Mesodermal cell (in vitro differentiated cells): ENCODE results near the gene AGBL4.

Experiments
- H3K27ac ChIP-seq: 2 replicates; pipeline ENCODE4 v1.7.0; 2013; ENCODE audit warnings: mild to moderate bottlenecking, low read depth, low read length, moderate library complexity; ENCODE audit not compliant: severe bottlenecking
- H3K36me3 ChIP-seq: 2 replicates; pipeline ENCODE4 v1.7.1; 2013; ENCODE audit warnings: mild to moderate bottlenecking, low read length, moderate library complexity; ENCODE audit not compliant: control insufficient read depth, insufficient read depth
- H3K4me1 ChIP-seq: one replicate; pipeline ENCODE4 v1.7.1; 2013; ENCODE audit warnings: mild to moderate bottlenecking, low read length; ENCODE audit not compliant: insufficient read depth, control insufficient read depth, poor library complexity, severe bottlenecking
- H3K4me3 ChIP-seq: 2 replicates; pipeline ENCODE4 v1.7.0; 2013; ENCODE audit warnings: low read length, control low read depth, mild to moderate bottlenecking; ENCODE audit not compliant: insufficient read depth, poor library complexity, severe bottlenecking; ENCODE audit errors: extremely low read depth
- H3K9me3 ChIP-seq: 2 replicates; pipeline ENCODE4 v1.7.1; 2013; ENCODE audit warnings: mild to moderate bottlenecking, low read length, moderate library complexity; ENCODE audit not compliant: control insufficient read depth
- WGBS, 2 experiments: methylation state at CpG; one replicate each; pipeline ENCODE4 v1.1.5; 2013; ENCODE audit warnings: missing lambda C conversion rate in 2 of 2; ENCODE audit not compliant: insufficient coverage in 2 of 2; 5-methylcytosine and 5-hydroxymethylcytosine counted together

AGBL4 gene

DNA sequence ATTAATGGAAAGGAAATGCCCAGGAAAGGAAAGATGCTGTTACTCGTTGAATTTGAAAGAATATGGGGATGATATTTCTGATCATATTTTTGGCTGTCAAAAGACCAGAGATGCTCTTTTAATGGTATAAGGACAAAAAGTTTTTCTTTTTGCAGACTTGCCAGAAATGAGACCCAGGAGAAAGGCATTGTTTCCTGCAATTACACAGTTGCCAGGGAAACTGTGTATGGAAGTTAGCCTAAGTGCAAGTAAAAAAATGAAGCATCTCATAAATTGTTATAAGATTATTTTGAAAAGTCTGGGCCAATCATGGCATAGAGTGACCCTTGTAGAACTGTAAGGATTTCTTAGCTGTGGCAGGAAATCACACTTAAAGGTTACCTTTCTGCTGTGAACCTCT, 1091.4 kb downstream of the AGBL4 start:
- no peak overlapping the region for H3K27ac ChIP-seq
- H3K9me3 ChIP-seq = no peaks in the 10 kb centered on the region
- no peak overlapping the region for H3K4me3 ChIP-seq
- 86 to 93% methylated on average over 1 of the region's 1 CpG for WGBS, 2 experiments
- peaks cover 12% of the 10 kb centered on the region for H3K4me1 ChIP-seq
- H3K36me3 ChIP-seq = no peaks in the 10 kb centered on the region

DNA sequence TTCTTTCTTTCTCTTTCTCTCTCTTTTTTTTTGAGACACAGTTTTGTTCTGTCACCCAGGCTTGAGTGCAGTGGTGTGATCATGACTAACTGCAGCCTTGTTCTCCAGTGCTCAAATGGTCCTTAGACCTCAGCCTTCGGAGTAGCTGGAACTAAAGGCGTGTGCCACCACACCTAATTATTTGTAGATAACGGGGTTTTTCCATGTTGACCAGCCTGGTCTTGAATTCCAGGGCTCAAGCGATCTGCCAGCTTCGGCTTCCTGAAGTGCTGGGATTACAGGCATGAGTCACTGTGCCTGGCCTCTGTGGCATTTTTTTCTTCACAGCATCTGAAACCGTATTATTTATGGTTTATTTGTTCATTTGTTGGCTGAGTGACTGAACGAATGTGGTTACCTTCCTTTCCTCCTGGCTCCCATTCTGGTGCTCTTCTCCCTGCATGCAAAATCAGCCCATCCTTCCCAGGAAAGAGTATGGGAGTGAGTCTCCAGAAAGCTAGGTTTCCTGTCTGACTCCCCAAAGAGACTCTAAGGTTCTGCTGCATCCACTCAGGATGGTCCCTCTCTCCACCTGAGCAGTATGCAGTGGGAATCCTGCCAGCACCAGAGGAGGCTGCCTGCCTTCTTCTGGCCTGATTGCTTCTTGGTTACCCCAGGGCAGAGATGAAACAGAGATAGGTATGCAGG, 1092.1 kb downstream of the AGBL4 start:
- 80 to 84% methylated on average over 4 to 5 of the region's 7 CpGs for WGBS, 2 experiments
- no peaks in the 10 kb centered on the region for H3K9me3 ChIP-seq
- no peak overlapping the region for H3K27ac ChIP-seq
- peaks cover 12% of the 10 kb centered on the region for H3K4me1 ChIP-seq
- H3K36me3 ChIP-seq = no peaks in the 10 kb centered on the region
- H3K4me3 ChIP-seq = no peak overlapping the region

DNA sequence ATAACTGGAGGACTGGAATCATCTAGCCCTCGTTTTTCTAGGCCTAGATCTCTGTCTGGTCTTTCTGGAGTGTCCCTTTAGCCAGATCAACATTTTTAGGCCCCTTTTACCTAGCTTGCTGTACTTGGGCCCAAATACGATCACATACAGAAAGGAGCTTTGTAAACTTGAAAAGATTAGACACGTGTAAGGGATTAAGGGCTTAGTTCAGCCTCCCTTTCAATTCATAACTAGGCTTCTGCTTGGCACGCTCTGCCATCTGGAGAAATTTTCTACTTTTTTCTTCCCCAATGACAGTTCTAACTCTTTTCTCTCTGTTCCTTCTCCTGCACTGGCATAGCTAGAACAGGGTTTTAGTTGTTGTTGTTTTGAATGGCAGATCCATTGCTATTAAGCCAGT, 1093.7 kb downstream of the AGBL4 start:
- Histone ChIP-seq H3K36me3 (no peaks in the 10 kb centered on the region), H3K4me1 (peaks cover 12% of the 10 kb centered on the region), H3K9me3 (no peaks in the 10 kb centered on the region), H3K27ac (no peak overlapping the region), H3K4me3 (no peak overlapping the region)
- WGBS, 2 experiments = 65 to 87% methylated on average over 2 to 3 of the region's 4 CpGs

DNA sequence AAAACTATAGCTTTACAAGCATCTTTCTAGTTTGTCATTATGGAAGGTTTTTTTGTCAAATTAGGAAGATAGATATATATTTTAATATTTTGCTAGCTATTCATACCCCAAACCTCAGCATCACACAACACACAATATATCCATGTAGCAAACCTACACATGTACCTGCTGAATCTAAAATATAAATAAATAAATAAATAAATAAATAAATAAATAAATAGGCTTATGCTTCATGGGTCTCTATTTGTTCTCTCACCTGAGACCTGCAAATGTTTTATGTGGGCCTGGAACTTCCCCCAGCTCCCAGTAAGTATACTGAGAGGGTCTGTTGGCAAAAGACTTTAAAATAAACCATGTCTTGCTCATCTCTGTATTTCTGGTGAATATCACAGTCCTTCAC, 1099.7 kb downstream of the AGBL4 start:
- Histone ChIP-seq H3K27ac (no peak overlapping the region), H3K4me3 (no peak overlapping the region), H3K4me1 (no peaks in the 10 kb centered on the region), H3K9me3 (no peaks in the 10 kb centered on the region), H3K36me3 (no peaks in the 10 kb centered on the region)

DNA sequence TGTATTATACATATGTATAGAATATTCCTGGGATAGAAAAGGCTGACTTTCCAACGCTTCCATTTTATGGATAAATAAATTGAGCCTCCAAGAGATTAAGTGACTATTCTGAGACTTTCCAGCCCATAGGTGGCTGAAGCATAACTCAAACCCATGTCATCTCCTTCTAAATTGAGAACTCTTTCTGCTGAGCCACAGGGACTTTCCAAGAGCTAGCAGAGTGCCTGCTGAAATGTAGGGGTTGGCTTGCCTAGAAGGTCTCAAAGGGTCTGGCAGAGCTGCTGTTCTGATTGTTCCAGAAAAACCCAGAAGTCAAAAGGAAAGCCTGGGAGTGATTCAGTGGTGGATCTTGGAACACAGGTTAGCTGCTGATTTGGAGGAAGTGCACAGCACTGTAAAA, 1100.6 kb downstream of the AGBL4 start:
- Histone ChIP-seq H3K36me3 (no peaks in the 10 kb centered on the region), H3K27ac (no peak overlapping the region), H3K4me3 (no peak overlapping the region), H3K4me1 (no peaks in the 10 kb centered on the region), H3K9me3 (no peaks in the 10 kb centered on the region)
- no CpG with 5 or more reads among the region's 1 CpG for WGBS, 2 experiments

DNA sequence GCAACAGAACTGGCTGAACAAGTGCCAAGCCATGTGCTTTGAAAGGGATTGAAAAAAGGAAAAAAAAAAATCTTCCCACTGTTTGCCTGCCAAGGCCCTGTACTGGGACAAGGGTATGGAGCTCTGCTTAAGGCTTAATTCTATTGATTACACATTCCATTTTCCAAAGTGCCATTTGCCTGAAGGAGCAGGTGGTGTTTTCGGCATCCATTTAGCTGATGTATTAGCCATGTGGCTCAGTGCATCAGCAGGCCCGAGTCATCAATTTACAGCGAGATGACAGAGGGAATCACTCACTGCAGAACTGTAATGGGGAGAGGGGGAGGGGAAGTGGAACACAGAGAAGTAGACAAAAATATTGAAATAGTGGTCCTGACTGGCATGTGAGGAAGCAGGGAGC, 1102.9 kb downstream of the AGBL4 start:
- 92 to 95% methylated on average over 2 to 3 of the region's 3 CpGs for WGBS, 2 experiments
- no peaks in the 10 kb centered on the region for H3K9me3 ChIP-seq
- H3K27ac ChIP-seq = no peak overlapping the region
- H3K4me1 ChIP-seq = no peaks in the 10 kb centered on the region
- no peak overlapping the region for H3K4me3 ChIP-seq
- H3K36me3 ChIP-seq = no peaks in the 10 kb centered on the region

DNA sequence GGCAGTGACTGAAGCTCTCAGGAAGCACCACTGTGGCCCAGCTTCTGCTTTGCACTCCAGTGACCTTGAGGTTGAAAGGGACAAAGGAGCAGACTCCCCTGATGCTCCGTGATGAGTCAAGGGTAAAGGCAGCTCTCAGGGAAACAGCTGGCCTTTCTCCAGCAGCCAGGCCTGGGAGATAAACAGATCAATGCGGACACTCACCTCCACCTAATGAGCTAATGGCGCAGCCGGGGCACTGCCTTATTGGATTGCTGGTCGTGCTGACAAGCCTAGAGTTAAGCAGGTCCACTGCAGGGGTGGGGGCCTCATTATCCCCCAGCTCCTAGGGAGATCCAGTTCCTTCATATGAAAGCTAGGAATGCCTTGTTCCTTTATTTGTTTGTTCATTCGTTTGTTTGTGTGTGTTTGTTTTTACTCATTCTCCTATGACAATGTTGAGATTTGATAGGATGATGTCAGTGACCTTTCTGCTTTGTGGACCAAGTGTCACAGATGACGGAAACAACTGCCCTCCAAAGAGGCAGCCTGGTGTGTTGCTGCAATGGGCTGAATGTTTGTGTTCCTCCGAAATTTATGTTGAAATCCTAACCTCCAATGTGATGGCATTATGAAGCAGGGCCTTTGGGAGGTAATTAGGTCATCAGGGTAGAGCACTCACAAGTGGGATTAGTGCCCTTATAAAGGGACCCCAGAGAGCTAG, 1105.7 kb downstream of the AGBL4 start:
- Histone ChIP-seq H3K4me1 (no peaks in the 10 kb centered on the region), H3K9me3 (no peaks in the 10 kb centered on the region), H3K4me3 (no peak overlapping the region), H3K36me3 (no peaks in the 10 kb centered on the region), H3K27ac (no peak overlapping the region)
- 81 to 91% methylated on average over 5 of the region's 8 CpGs for WGBS, 2 experiments

DNA sequence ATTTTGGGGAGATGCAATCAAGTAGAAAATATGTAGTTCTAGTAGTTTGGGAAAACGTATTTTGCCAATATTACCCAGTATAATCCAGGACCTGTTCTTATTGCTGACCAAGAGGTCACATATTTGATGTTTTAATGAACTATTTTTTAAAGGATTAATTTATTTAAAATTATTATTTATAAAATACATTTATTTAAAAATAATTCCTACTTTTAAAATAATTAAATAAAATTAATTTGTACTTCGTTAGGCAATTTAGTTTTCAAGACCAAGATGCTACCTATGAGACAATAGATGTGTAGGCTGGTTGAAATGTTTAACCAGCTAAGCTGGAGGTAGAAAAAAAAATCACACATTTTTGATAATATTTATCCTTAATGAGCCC, 1106.7 kb downstream of the AGBL4 start:
- H3K36me3 ChIP-seq = no peaks in the 10 kb centered on the region
- no peaks in the 10 kb centered on the region for H3K4me1 ChIP-seq
- WGBS, 2 experiments = no CpG with 5 or more reads among the region's 2 CpGs

DNA sequence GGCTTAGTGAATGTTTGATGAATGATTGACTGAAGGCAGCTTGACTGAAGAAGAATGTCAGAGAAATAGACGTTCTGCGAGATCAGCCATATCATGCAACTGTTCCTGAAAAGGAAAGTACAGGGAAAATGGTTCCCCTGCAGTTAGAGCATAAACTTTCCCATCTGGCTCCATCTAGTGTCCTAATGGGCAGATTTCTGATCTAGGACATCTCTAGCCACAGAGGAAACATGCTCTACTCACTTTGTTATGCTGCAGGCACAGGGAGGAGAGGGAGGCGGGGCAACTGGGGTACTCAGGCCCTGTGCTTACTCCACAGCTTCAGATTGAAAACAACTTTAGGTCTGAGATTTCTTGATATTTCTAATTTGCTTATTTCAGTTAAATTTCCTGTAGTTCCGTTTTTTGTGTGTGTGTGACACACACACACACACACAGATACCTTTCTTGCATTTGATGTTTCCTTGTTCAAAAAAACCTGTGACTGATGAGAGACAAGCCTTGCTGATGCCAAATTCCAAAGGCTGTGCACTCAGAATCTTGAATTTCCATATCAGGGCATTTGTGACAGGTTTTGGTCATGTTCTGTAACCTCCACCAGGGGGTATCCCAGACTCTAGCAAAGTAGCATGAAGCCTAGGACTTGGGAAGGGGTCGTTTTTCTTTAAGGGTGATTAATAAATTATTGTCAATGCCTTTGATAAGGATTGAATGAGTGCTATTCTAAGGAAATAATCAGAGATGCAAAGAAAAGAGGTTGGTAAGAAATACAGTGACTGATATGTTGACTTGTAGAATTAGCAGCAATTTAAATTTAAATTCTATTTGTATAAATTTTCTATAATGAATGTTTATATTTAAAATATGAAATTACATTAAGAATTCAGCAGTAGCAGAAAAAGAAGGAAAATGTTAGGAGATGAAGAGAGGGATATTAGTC, 1107.4 kb downstream of the AGBL4 start:
- no peak overlapping the region for H3K4me3 ChIP-seq
- peak overlapping the region; percentile 67 for H3K27ac ChIP-seq
- no peaks in the 10 kb centered on the region for H3K9me3 ChIP-seq
- no peaks in the 10 kb centered on the region for H3K36me3 ChIP-seq
- no peaks in the 10 kb centered on the region for H3K4me1 ChIP-seq
- 38 to 68% methylated on average over 2 to 3 of the region's 5 CpGs for WGBS, 2 experiments

More for the DNA sequence above, 1106.7 kb downstream of the AGBL4 start:
- no peaks in the 10 kb centered on the region for H3K9me3 ChIP-seq
- H3K4me3 ChIP-seq = no peak overlapping the region
- H3K27ac ChIP-seq = no peak overlapping the region

DNA sequence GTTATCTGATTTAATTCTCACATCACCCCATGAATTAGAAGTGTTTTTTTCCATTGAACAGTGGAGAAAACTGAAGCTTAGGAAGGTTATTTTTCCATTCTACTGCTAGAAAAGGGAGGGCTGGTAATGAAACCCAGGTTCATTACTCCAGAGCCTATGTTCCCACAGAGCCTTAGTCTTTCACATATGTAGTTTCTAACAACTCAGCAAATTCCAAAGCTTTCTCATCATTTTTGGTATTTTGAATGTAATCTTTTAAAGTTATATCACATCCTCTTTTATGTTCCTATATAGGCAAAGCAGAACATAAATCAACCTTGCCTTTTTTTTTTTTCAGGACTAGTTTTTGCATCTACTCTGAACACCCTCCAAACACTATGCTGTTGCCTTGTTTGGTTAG, 1115.1 kb downstream of the AGBL4 start:
- H3K27ac ChIP-seq = no peak overlapping the region
- no peak overlapping the region for H3K4me3 ChIP-seq
- H3K9me3 ChIP-seq = no peaks in the 10 kb centered on the region
- no peaks in the 10 kb centered on the region for H3K4me1 ChIP-seq
- no peaks in the 10 kb centered on the region for H3K36me3 ChIP-seq
